PC-9 (cell line): ENCODE data around the gene CPNE4. TPM values are rescaled to one million over a fixed set of nuclear protein-coding genes. Genes with fewer than 3 reads are reported as not detected.

Experiments
- BruUV-seq: library from RNA; stranded (reverse); fragments of 400-500 nt; replicated peaks from 2 replicates; lab custom pipeline; 2021; lab: Mats Ljungman, UMichigan
- CTCF ChIA-PET: fragments of 300-600 bp; sonication (Branson Sonifier 250); formaldehyde crosslinking; loops from one replicate; lab custom pipeline; 2022; ENCODE audit warnings: antibody characterized with exemption; lab: Charles Lee
- POLR2A ChIA-PET: fragments of 300-600 bp; sonication (Branson Sonifier 250); formaldehyde crosslinking; loops from one replicate; lab custom pipeline; 2022; ENCODE audit warnings: antibody characterized with exemption; ENCODE audit not compliant: unreplicated experiment; lab: Charles Lee
- DNase-seq, 2 experiments: peaks; one replicate each; pipeline versions ENCODE4 v3.0.0 to v3.0.0-alpha.2; 2015 to 2022; ENCODE audit warnings: mixed read lengths in 1 of 2
- H2AFZ ChIP-seq: fragments of 200-600 bp; sonication (generic); 2 replicates; pipeline ENCODE4 v1.8.1; 2017; ENCODE audit warnings: antibody characterized with exemption
- H3F3A ChIP-seq: fragments of 200-600 bp; sonication (generic); 2 replicates; pipeline ENCODE4 v1.8.1; 2017; ENCODE audit warnings: antibody characterized with exemption, mild to moderate bottlenecking, low read depth; ENCODE audit not compliant: insufficient read depth
- H3K27ac ChIP-seq: fragments of 200-600 bp; sonication (generic); 2 replicates; pipeline ENCODE4 v1.6.1; 2016; ENCODE audit warnings: mixed run types
- H3K27me3 ChIP-seq: fragments of 200-600 bp; sonication (generic); 2 replicates; pipeline ENCODE4 v1.6.1; 2016; ENCODE audit warnings: low read depth, mixed run types; ENCODE audit not compliant: insufficient read depth
- H3K36me3 ChIP-seq: fragments of 200-600 bp; sonication (generic); 2 replicates; pipeline ENCODE4 v1.6.1; 2016; ENCODE audit warnings: low read depth, mixed run types
- H3K4me1 ChIP-seq: fragments of 200-600 bp; sonication (generic); replicated peaks from 2 replicates; pipeline ENCODE4 v1.6.1; 2016; ENCODE audit warnings: mixed run types; ENCODE audit not compliant: insufficient read depth
- H3K4me2 ChIP-seq: fragments of 200-600 bp; sonication (generic); 2 replicates; pipeline ENCODE4 v1.6.1; 2017; ENCODE audit warnings: mixed run types
- H3K4me3 ChIP-seq: fragments of 200-600 bp; sonication (generic); 2 replicates; pipeline ENCODE4 v1.6.1; 2016; ENCODE audit warnings: mixed run types
- H3K79me2 ChIP-seq: fragments of 200-600 bp; sonication (generic); 2 replicates; pipeline ENCODE4 v1.6.1; 2017; ENCODE audit warnings: low read depth, mixed run types
- H3K9me2 ChIP-seq: fragments of 200-600 bp; sonication (generic); 2 replicates; pipeline ENCODE4 v1.8.1; 2017; ENCODE audit warnings: mild to moderate bottlenecking; ENCODE audit not compliant: insufficient read depth
- H3K9me3 ChIP-seq: fragments of 200-600 bp; sonication (generic); 2 replicates; pipeline ENCODE4 v1.8.1; 2016; ENCODE audit warnings: low read depth; ENCODE audit not compliant: insufficient read depth
- H4K20me1 ChIP-seq: fragments of 200-600 bp; sonication (generic); 2 replicates; pipeline ENCODE4 v1.8.1; 2017; ENCODE audit not compliant: insufficient read depth
- EZH2 ChIP-seq: fragments of 200-600 bp; sonication (generic); IDR thresholded peaks from 2 replicates; pipeline ENCODE4 v1.8.0; 2017; ENCODE audit warnings: antibody characterized with exemption, low read depth
- intact Hi-C: fragments of 100-400 bp; cut with micrococcal nuclease; formaldehyde crosslinking; loops from one replicate; pipeline ENCODE4 v1.10.0; 2022; ENCODE audit not compliant: unreplicated experiment
- total RNA-seq: library from RNA; stranded (reverse); gene quantifications from 2 replicates; pipeline ENCODE4 v1.2.3, GENCODE V29; 2021
- TF ChIP-seq, protein P1 (sequence below): fragments of 200-600 bp; sonication (generic); conservative IDR thresholded peaks from 2 replicates; pipeline ENCODE4 v1.6.1; 2017; ENCODE audit warnings: mixed run types, antibody characterized with exemption, mild to moderate bottlenecking, moderate library complexity

Gene CPNE4
- total RNA-seq, 1 experiment from 2014 or later = 0.22 TPM

DNA sequence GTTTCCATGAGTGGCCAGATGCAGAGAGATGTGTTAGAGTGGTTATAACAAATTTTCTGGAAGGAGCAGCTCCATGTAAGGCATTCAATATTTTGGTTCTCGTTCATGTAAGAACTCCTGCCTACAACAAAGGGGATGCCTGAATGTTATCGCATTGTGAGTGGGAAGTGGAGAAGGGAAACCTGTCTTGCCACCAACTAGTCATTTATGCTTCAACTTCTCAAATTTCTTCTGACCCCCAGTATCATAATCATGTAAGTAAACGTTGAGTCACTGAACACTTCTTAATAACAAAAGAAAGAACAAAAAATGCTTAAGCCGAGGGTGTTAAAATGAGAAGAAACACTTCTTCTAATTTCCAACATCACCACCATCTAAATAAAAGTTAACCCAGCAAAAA, 470.0 kb downstream of the CPNE4 start:
- peak overlapping the region; percentile 64 for H2AFZ ChIP-seq
- no peaks in the 10 kb centered on the region for H4K20me1 ChIP-seq
- H3K79me2 ChIP-seq = no peaks in the 10 kb centered on the region
- no peak for TF ChIP-seq EZH2
- TF ChIP-seq, protein P1, sequence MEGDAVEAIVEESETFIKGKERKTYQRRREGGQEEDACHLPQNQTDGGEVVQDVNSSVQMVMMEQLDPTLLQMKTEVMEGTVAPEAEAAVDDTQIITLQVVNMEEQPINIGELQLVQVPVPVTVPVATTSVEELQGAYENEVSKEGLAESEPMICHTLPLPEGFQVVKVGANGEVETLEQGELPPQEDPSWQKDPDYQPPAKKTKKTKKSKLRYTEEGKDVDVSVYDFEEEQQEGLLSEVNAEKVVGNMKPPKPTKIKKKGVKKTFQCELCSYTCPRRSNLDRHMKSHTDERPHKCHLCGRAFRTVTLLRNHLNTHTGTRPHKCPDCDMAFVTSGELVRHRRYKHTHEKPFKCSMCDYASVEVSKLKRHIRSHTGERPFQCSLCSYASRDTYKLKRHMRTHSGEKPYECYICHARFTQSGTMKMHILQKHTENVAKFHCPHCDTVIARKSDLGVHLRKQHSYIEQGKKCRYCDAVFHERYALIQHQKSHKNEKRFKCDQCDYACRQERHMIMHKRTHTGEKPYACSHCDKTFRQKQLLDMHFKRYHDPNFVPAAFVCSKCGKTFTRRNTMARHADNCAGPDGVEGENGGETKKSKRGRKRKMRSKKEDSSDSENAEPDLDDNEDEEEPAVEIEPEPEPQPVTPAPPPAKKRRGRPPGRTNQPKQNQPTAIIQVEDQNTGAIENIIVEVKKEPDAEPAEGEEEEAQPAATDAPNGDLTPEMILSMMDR = no peak
- H3K36me3 ChIP-seq = no peaks in the 10 kb centered on the region
- CTCF ChIA-PET = no interaction called here
- no peak overlapping the region for H3K27ac ChIP-seq
- no peaks in the 10 kb centered on the region for H3K9me3 ChIP-seq
- POLR2A ChIA-PET = no interaction called here
- H3K27me3 ChIP-seq = no peaks in the 10 kb centered on the region
- no TSS peak for BruUV-seq
- H3K9me2 ChIP-seq = no peaks in the 10 kb centered on the region
- peak overlapping the region; percentile 52; the same call in 1 of the 2 replicates for H3K4me2 ChIP-seq
- peaks cover 19% of the 10 kb centered on the region for H3K4me1 ChIP-seq
- no peak overlapping the region; the same call in 1 of the 2 replicates for H3K4me3 ChIP-seq
- peak; percentile 20 to 55 for DNase-seq
- intact Hi-C loops = no loop called here
- H3F3A ChIP-seq = no peaks in the 10 kb centered on the region

DNA sequence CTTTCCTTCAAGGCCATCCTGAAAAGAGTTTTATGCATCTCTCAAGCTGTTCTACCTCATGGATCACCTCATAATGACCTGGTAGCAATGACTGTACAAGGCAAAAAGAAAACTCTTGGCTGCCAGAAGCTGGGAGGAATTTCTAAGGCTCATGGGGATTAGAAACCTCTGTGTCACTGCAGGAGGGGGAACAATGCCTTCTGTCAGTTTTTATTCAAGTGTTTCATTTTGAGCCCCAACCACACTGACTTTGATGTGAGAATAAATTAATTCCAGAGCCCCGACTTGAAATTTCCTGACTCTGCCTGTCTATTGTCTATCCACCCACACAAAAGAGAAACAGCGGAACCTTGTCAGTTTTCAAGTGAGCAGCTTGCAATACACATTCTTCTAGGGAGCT, 473.3 kb downstream of the CPNE4 start:
- Histone ChIP-seq H3K79me2 (no peaks in the 10 kb centered on the region), H3F3A (no peaks in the 10 kb centered on the region), H4K20me1 (no peaks in the 10 kb centered on the region), H2AFZ (no peak overlapping the region), H3K27ac (no peak overlapping the region), H3K27me3 (no peaks in the 10 kb centered on the region), H3K4me1 (peaks cover 19% of the 10 kb centered on the region), H3K4me2 (no peak overlapping the region), H3K4me3 (no peak overlapping the region), H3K9me3 (no peaks in the 10 kb centered on the region), H3K36me3 (no peaks in the 10 kb centered on the region), H3K9me2 (no peaks in the 10 kb centered on the region)
- POLR2A ChIA-PET = no interaction called here
- no TSS peak for BruUV-seq
- CTCF ChIA-PET = no interaction called here
- no peak for DNase-seq
- intact Hi-C loops = no loop called here
- TF ChIP-seq EZH2 = no peak
- TF ChIP-seq, protein P1 = no peak

DNA sequence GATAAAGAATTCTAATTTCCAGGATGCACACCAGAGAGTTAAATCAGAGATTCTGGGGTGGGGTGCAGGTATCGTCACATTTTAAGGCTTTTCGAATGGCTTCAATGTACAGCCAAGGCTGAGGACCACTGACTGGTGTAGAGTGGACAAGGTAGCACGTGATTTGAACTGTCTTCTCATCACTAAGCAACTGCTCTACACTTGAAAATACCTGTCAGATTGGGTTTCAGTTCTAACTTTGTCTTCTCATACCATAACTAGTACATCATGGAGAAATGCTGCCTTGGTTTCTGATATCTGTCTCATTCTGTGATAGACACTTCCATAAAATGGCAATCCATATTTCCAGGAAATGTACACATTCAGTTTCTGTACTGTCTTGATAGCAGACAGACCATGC, 474.0 kb downstream of the CPNE4 start:
- no peaks in the 10 kb centered on the region for H3K27me3 ChIP-seq
- peaks cover 18% of the 10 kb centered on the region for H3K4me1 ChIP-seq
- H4K20me1 ChIP-seq = no peaks in the 10 kb centered on the region
- H2AFZ ChIP-seq = no peak overlapping the region
- ChIA-PET POLR2A (no interaction called here), CTCF (no interaction called here)
- no TSS peak for BruUV-seq
- no peaks in the 10 kb centered on the region for H3K9me3 ChIP-seq
- DNase-seq = no peak
- H3F3A ChIP-seq = no peaks in the 10 kb centered on the region
- no peak overlapping the region for H3K4me3 ChIP-seq
- no peaks in the 10 kb centered on the region for H3K79me2 ChIP-seq
- no peaks in the 10 kb centered on the region for H3K36me3 ChIP-seq
- H3K9me2 ChIP-seq = no peaks in the 10 kb centered on the region
- TF ChIP-seq, protein P1 = no peak
- intact Hi-C loops = no loop called here
- H3K4me2 ChIP-seq = no peak overlapping the region
- H3K27ac ChIP-seq = no peak overlapping the region
